Measurements from ENCODE around the gene CRB1. TPM values are rescaled to one million over a fixed set of nuclear protein-coding genes. Genes with fewer than 3 reads are reported as not detected.

Gene CRB1
- total and polyA plus RNA-seq, 9 of the 15 experiments (the other 6 are each of a cell fraction or from before 2014, with no cell fraction given): 0.04 to 0.10 TPM; not detected in 7

DNA sequence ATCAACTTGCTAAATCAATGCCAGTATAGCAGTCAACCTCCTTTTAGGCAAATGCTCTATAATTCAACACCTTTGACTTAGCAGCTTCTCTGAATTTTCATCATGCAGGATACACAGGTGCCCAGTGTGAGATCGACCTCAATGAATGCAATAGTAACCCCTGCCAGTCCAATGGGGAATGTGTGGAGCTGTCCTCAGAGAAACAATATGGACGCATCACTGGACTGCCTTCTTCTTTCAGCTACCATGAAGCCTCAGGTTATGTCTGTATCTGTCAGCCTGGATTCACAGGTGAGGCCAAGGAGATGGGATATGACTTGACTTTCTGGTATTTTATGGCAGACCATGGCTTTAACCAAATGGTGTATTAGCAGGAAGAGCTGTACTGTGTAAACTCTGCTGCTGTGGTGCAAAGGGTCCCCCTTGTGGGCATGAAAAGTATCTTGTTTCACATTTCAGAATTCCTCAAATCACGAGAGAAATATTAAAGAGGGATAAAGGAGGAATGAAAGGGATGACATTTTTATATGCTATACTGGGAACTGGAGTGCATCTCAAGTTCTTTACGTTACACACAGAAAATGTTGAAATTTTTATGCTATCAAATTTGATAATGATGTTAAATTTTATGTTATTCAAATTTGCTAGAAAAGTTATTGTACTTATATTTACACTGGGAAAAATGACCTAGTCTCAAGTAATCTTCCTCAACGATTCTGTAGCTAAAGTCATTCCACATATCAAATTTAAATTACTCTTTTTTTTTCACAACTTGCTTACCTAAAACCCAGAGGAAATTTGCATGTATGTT lies 88.9 kb downstream of the CRB1 start (continued):
- TF ChIP-seq SMC3 (conservative IDR thresholded peaks at IDR 0.05; ENCODE audit: insufficient read depth, low read depth, low read length) (peak; percentile 73), ZNF408 (CRISPR knock-in tag; IDR thresholded peaks at IDR 0.05; ENCODE audit: low read depth) (no peak), BCLAF1 (IDR thresholded peaks at IDR 0.05; ENCODE audit: borderline replicate concordance in 1 of 2, control insufficient read depth in 1 of 2, low read depth in 2 of 2, low read length in 1 of 2) (no peak), RBBP5 (IDR thresholded peaks at IDR 0.05; ENCODE audit: borderline replicate concordance, insufficient read depth, low read length, poor library complexity, severe bottlenecking) (no peak), MAFF (IDR thresholded peaks at IDR 0.05; ENCODE audit: low read length) (no peak), KLF16 (IDR thresholded peaks at IDR 0.05) (0 out of 2 replicates have a peak, but pooled peaks have one; percentile 25), SIX5 (IDR thresholded peaks at IDR 0.05; ENCODE audit: borderline replicate concordance in 1 of 2, insufficient read depth in 1 of 2, low read depth in 1 of 2, low read length in 2 of 2) (no peak), CREM (IDR thresholded peaks at IDR 0.05; ENCODE audit: low read depth) (0 out of 2 replicates have a peak, but pooled peaks have one; percentile 10)
- TF ChIP-seq, protein P1, sequence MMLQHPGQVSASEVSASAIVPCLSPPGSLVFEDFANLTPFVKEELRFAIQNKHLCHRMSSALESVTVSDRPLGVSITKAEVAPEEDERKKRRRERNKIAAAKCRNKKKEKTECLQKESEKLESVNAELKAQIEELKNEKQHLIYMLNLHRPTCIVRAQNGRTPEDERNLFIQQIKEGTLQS (IDR thresholded peaks at IDR 0.05): no peak
- TF ChIP-seq, protein P1 (CRISPR knock-in tag; conservative IDR thresholded peaks at IDR 0.05): no peak
